Activated effector memory CD4-positive, alpha-beta T cell treated with Interleukin-2 at 50 U/mL for 16 hours (primary cell): ENCODE results near the gene DUSP11.
"Not testable (repeated sequence)": the region's sequence is repeated elsewhere in the genome, so short reads cannot be mapped to it uniquely, and the experiment has no call there.

Experiments used
- DNase-seq: peaks from one replicate; pipeline ENCODE4 v3.0.0-alpha.2; 2020

DUSP11 gene

GRCh38 chr2:73779467-73780236 is at the start of gene DUSP11:
TSS of gene DUSP11 (minus strand) at chr2:73780103. CDS start at chr2:73779974, 129 bp downstream.
- DNase-seq = peak; percentile 96

- peak; percentile 84 for DNase-seq
Observed at GRCh38 chr2:73828818-73829570, 49.1 kb upstream of the DUSP11 start, which contains the start of gene STAMBP. TSS of gene STAMBP (plus strand) at chr2:73828961. CDS start at chr2:73830857, 1,896 bp downstream.

- no peak for DNase-seq
Observed at GRCh38 chr2:73828389-73828817, 48.5 kb upstream of the DUSP11 start.

- DNase-seq = no peak
Observed at GRCh38 chr2:73827660-73828388, 47.9 kb upstream of the DUSP11 start.

GRCh38 chr2:73827018-73827417 is 47.1 kb upstream of the DUSP11 start:
- DNase-seq = no peak

GRCh38 chr2:73825408-73825807 is 45.5 kb upstream of the DUSP11 start:
- DNase-seq = no peak

GRCh38 chr2:73823916-73824523 is 44.1 kb upstream of the DUSP11 start:
- no peak for DNase-seq

- DNase-seq = no peak
Observed at GRCh38 chr2:73823416-73823815, 43.5 kb upstream of the DUSP11 start.

GRCh38 chr2:73822991-73823390 is 43.1 kb upstream of the DUSP11 start:
- no peak for DNase-seq

GRCh38 chr2:73822276-73822675 is 42.4 kb upstream of the DUSP11 start:
- DNase-seq = no peak

GRCh38 chr2:73821669-73822068 is 41.8 kb upstream of the DUSP11 start:
- DNase-seq = no peak

- no peak for DNase-seq
Observed at GRCh38 chr2:73821227-73821626, 41.3 kb upstream of the DUSP11 start.

GRCh38 chr2:73818296-73818695 is 38.4 kb upstream of the DUSP11 start:
- DNase-seq = no peak

- DNase-seq = no peak
Observed at GRCh38 chr2:73812635-73813034, 32.7 kb upstream of the DUSP11 start.

GRCh38 chr2:73811878-73812277 is 32.0 kb upstream of the DUSP11 start:
- DNase-seq = no peak

- not testable (repeated sequence) for DNase-seq
Observed at GRCh38 chr2:73783883-73784282, 4.0 kb upstream of the DUSP11 start, which contains the start of gene C2orf78. TSS of gene C2orf78 (plus strand) at chr2:73784183. CDS start at chr2:73784310, 127 bp downstream.

- not testable (repeated sequence) for DNase-seq
Observed at GRCh38 chr2:73783402-73783801, 3.5 kb upstream of the DUSP11 start.

- no peak for DNase-seq
Observed at GRCh38 chr2:73780237-73780582, 307 bp upstream of the DUSP11 start.

GRCh38 chr2:73778867-73779466 is 936 bp downstream of the DUSP11 start:
- not testable (repeated sequence) for DNase-seq

- no peak for DNase-seq
Observed at GRCh38 chr2:73776869-73777519, 2.9 kb downstream of the DUSP11 start.

- no peak for DNase-seq
Observed at GRCh38 chr2:73776381-73776780, 3.5 kb downstream of the DUSP11 start.

GRCh38 chr2:73772819-73773218 is 7.1 kb downstream of the DUSP11 start:
- DNase-seq = no peak
